Retinal pigment epithelial cell (primary cell): ENCODE results near the gene NDRG4.
A peak's percentile ranks its signal among the peaks of the same experiment; 100 is the strongest.

Source experiments
- DNase-seq: peaks from one replicate; pipeline ENCODE4 v3.0.0-alpha.2; 2010; ENCODE audit warnings: low read depth
- H3K4me3 ChIP-seq: 2 replicates; pipeline ENCODE4 v1.5.1; 2011; ENCODE audit warnings: mild to moderate bottlenecking, low read length, control low read depth, moderate library complexity
- CTCF ChIP-seq: conservative IDR thresholded peaks from 2 replicates; pipeline ENCODE4 v1.5.1; 2011; ENCODE audit warnings: low read depth, low read length, control low read depth, inconsistent platforms

The NDRG4 gene

GRCh38 chr16:58455750-58456149 is 44.2 kb upstream of the NDRG4 start:
- DNase-seq = no peak
- no peak overlapping the region for H3K4me3 ChIP-seq
- no peak for TF ChIP-seq CTCF

- TF ChIP-seq CTCF = no peak
- H3K4me3 ChIP-seq = no peak overlapping the region
- no peak for DNase-seq
Measured at GRCh38 chr16:58456193-58456592, 43.8 kb upstream of the NDRG4 start.

GRCh38 chr16:58458606-58459343 is 41.2 kb upstream of the NDRG4 start:
- TF ChIP-seq CTCF = no peak
- no peak for DNase-seq

GRCh38 chr16:58459344-58460218 is 40.4 kb upstream of the NDRG4 start:
- TF ChIP-seq CTCF = no peak
- no peak overlapping the region for H3K4me3 ChIP-seq
- DNase-seq = peak; percentile 66

More at GRCh38 chr16:58458606-58459343, 41.2 kb upstream of the NDRG4 start:
- H3K4me3 ChIP-seq = no peak overlapping the region

- DNase-seq = no peak
- no peak overlapping the region for H3K4me3 ChIP-seq
- no peak for TF ChIP-seq CTCF
Measured at GRCh38 chr16:58460219-58460610, 39.7 kb upstream of the NDRG4 start.

GRCh38 chr16:58461056-58461455 is 38.9 kb upstream of the NDRG4 start:
- no peak overlapping the region for H3K4me3 ChIP-seq
- no peak for TF ChIP-seq CTCF
- no peak for DNase-seq
